Activated CD8-positive, alpha-beta memory T cell treated with anti-CD3 and anti-CD28 coated beads for 1 hour (primary cell): Measurements from ENCODE around the gene PHYHD1.
A peak's percentile ranks its signal among the peaks of the same experiment; 100 is the strongest.

Source experiments
- DNase-seq, 2 donors: peaks; one replicate each; pipeline ENCODE4 v3.0.0-alpha.2; 2020; ENCODE audit warnings: low read depth in 1 of 2; ENCODE audit errors: extremely low read depth in 1 of 2

Gene PHYHD1

GRCh38 chr9:128899566-128900322 is 21.0 kb upstream of the PHYHD1 start:
- no peak for DNase-seq

GRCh38 chr9:128901379-128901778 is 19.4 kb upstream of the PHYHD1 start:
- DNase-seq = no peak

GRCh38 chr9:128901822-128902221 is 19.0 kb upstream of the PHYHD1 start:
- no peak for DNase-seq

- peak; percentile 74 to 78 for DNase-seq
Measured at GRCh38 chr9:128902351-128903078, 18.3 kb upstream of the PHYHD1 start.

- no peak for DNase-seq
Measured at GRCh38 chr9:128903079-128903461, 17.7 kb upstream of the PHYHD1 start.

GRCh38 chr9:128903871-128904620 is 16.7 kb upstream of the PHYHD1 start:
- no peak for DNase-seq

- no peak for DNase-seq
Measured at GRCh38 chr9:128905964-128906363, 14.8 kb upstream of the PHYHD1 start.

- no peak for DNase-seq
Measured at GRCh38 chr9:128906741-128907140, 14.0 kb upstream of the PHYHD1 start.

- DNase-seq = no peak
Measured at GRCh38 chr9:128908372-128908771, 12.4 kb upstream of the PHYHD1 start.

- DNase-seq = no peak
Measured at GRCh38 chr9:128909859-128910258, 10.9 kb upstream of the PHYHD1 start.

- no peak for DNase-seq
Measured at GRCh38 chr9:128910906-128911305, 9.9 kb upstream of the PHYHD1 start.

- DNase-seq = no peak
Measured at GRCh38 chr9:128911529-128912035, 9.2 kb upstream of the PHYHD1 start.

- no peak for DNase-seq
Measured at GRCh38 chr9:128912270-128912853, 8.4 kb upstream of the PHYHD1 start.

GRCh38 chr9:128913048-128913900 is 7.5 kb upstream of the PHYHD1 start:
- DNase-seq = no peak

GRCh38 chr9:128913995-128914772 is 6.6 kb upstream of the PHYHD1 start:
- no peak for DNase-seq

- no peak for DNase-seq
Measured at GRCh38 chr9:128916204-128916603, 4.6 kb upstream of the PHYHD1 start.

GRCh38 chr9:128916745-128917144 is 4.0 kb upstream of the PHYHD1 start:
- no peak for DNase-seq

GRCh38 chr9:128917151-128917849 is 3.5 kb upstream of the PHYHD1 start:
- DNase-seq = no peak

GRCh38 chr9:128918921-128919320 is 1.9 kb upstream of the PHYHD1 start:
- no peak for DNase-seq
